ENCODE measurements around the gene ADARB2. TPM values are rescaled to one million over a fixed set of nuclear protein-coding genes. Genes with fewer than 3 reads are reported as not detected.

Gene ADARB2
- total and polyA plus RNA-seq, 4 donors: 0.22 to 1.3 (median 0.55) TPM

- H3K4me1 ChIP-seq (ENCODE audit: control insufficient read depth in 5 of 5, insufficient read depth in 5 of 5, low read length in 5 of 5): peaks cover 0 to 36% (median 8%) of the 10 kb centered on the region in 5 donors
- TF ChIP-seq CTCF (IDR thresholded peaks at IDR 0.05; ENCODE audit: control extremely low read depth, extremely low read depth): no peak
- WGBS, 2 donors: 88 to 94% methylated on average over 32 of the region's 32 CpGs
- H3K4me3 ChIP-seq: no peak overlapping the region
- H3K36me3 ChIP-seq (ENCODE audit: control insufficient read depth in 4 of 4, insufficient read depth in 4 of 4, low read length in 4 of 4): no peaks in the 10 kb centered on the region
- DNase-seq (no peak), ATAC-seq (ENCODE audit: insufficient read depth, low FRiP score) (no peak)
- no peak overlapping the region for H3K27ac ChIP-seq (ENCODE audit: low read depth in 1 of 2, low read length in 1 of 2)
- peaks cover 0 to 2% (median 0%) of the 10 kb centered on the region in 4 donors for H3K9me3 ChIP-seq (ENCODE audit: control insufficient read depth in 4 of 4, insufficient read depth in 3 of 4, low read length in 3 of 4)
- no peaks in the 10 kb centered on the region for H3K27me3 ChIP-seq (ENCODE audit: control insufficient read depth in 3 of 3, insufficient read depth in 3 of 3, low read length in 2 of 3)
- H3K9ac ChIP-seq (ENCODE audit: insufficient read depth in 1 of 2, low read length in 2 of 2): no peak overlapping the region
Observed at GRCh38 chr10:1152386-1153250, 584.7 kb downstream of the ADARB2 start.

GRCh38 chr10:1151076-1152033 is 586.0 kb downstream of the ADARB2 start:
- 78 to 85% methylated on average over 15 of the region's 15 CpGs for WGBS, 2 donors

GRCh38 chr10:1150638-1150955 is 586.7 kb downstream of the ADARB2 start:
- Histone ChIP-seq H3K4me1 (ENCODE audit: control insufficient read depth in 5 of 5, insufficient read depth in 5 of 5, low read length in 5 of 5) (peaks cover 0 to 31% (median 6%) of the 10 kb centered on the region in 5 donors), H3K9ac (ENCODE audit: insufficient read depth in 1 of 2, low read length in 2 of 2) (no peak overlapping the region), H3K9me3 (ENCODE audit: control insufficient read depth in 4 of 4, insufficient read depth in 3 of 4, low read length in 3 of 4) (peaks cover 0 to 6% (median 0%) of the 10 kb centered on the region in 4 donors), H3K4me3 (no peak overlapping the region), H3K36me3 (ENCODE audit: control insufficient read depth in 4 of 4, insufficient read depth in 4 of 4, low read length in 4 of 4) (no peaks in the 10 kb centered on the region), H3K27ac (ENCODE audit: low read depth in 1 of 2, low read length in 1 of 2) (no peak overlapping the region), H3K27me3 (ENCODE audit: control insufficient read depth in 3 of 3, insufficient read depth in 3 of 3, low read length in 2 of 3) (no peaks in the 10 kb centered on the region)
- WGBS, 2 donors: 89 to 90% methylated on average over 13 of the region's 13 CpGs
- no peak for DNase-seq
- no peak for TF ChIP-seq CTCF (IDR thresholded peaks at IDR 0.05; ENCODE audit: control extremely low read depth, extremely low read depth)
- no peak for ATAC-seq (ENCODE audit: insufficient read depth, low FRiP score)

More at GRCh38 chr10:1151076-1152033, 586.0 kb downstream of the ADARB2 start:
- no peak for TF ChIP-seq CTCF (IDR thresholded peaks at IDR 0.05; ENCODE audit: control extremely low read depth, extremely low read depth)
- H3K27me3 ChIP-seq (ENCODE audit: control insufficient read depth in 3 of 3, insufficient read depth in 3 of 3, low read length in 2 of 3): no peaks in the 10 kb centered on the region
- no peak overlapping the region for H3K27ac ChIP-seq (ENCODE audit: low read depth in 1 of 2, low read length in 1 of 2)
- DNase-seq: peak in 2 of 3 donors; percentile 11 to 29
- H3K4me1 ChIP-seq (ENCODE audit: control insufficient read depth in 5 of 5, insufficient read depth in 5 of 5, low read length in 5 of 5): peaks cover 0 to 36% (median 8%) of the 10 kb centered on the region in 5 donors
- H3K36me3 ChIP-seq (ENCODE audit: control insufficient read depth in 4 of 4, insufficient read depth in 4 of 4, low read length in 4 of 4): no peaks in the 10 kb centered on the region
- H3K4me3 ChIP-seq: no peak overlapping the region
- ATAC-seq (ENCODE audit: insufficient read depth, low FRiP score): no peak
- no peak overlapping the region for H3K9ac ChIP-seq (ENCODE audit: insufficient read depth in 1 of 2, low read length in 2 of 2)
- H3K9me3 ChIP-seq (ENCODE audit: control insufficient read depth in 4 of 4, insufficient read depth in 3 of 4, low read length in 3 of 4): peaks cover 0 to 3% (median 0%) of the 10 kb centered on the region in 4 donors
